Fibroblast of upper back skin (primary cell): Measurements from ENCODE around the gene DENND1B.

Source experiments
- DNase-seq: peaks from one replicate; pipeline ENCODE4 v3.0.0-alpha.2; 2013

The DENND1B gene

GRCh38 chr1:197680311-197680710, 95.0 kb downstream of the DENND1B start:
- no peak for DNase-seq

- no peak for DNase-seq
Observed at GRCh38 chr1:197677752-197678295, 97.5 kb downstream of the DENND1B start.

- no peak for DNase-seq
Observed at GRCh38 chr1:197677313-197677712, 98.0 kb downstream of the DENND1B start.

GRCh38 chr1:197675583-197676208, 99.6 kb downstream of the DENND1B start:
- peak; percentile 26 for DNase-seq

GRCh38 chr1:197674286-197674685, 101.0 kb downstream of the DENND1B start:
- DNase-seq: peak; percentile 48

- DNase-seq: no peak
Observed at GRCh38 chr1:197673292-197673691, 102.0 kb downstream of the DENND1B start.

- no peak for DNase-seq
Observed at GRCh38 chr1:197672347-197672746, 102.9 kb downstream of the DENND1B start.

- no peak for DNase-seq
Observed at GRCh38 chr1:197671920-197672319, 103.4 kb downstream of the DENND1B start.

- peak; percentile 16 for DNase-seq
Observed at GRCh38 chr1:197671140-197671539, 104.1 kb downstream of the DENND1B start.

- DNase-seq: no peak
Observed at GRCh38 chr1:197666769-197667285, 108.5 kb downstream of the DENND1B start.

- no peak for DNase-seq
Observed at GRCh38 chr1:197664391-197664790, 110.9 kb downstream of the DENND1B start.

- DNase-seq: no peak
Observed at GRCh38 chr1:197663162-197663953, 111.9 kb downstream of the DENND1B start.

GRCh38 chr1:197660389-197660788, 114.9 kb downstream of the DENND1B start:
- peak; percentile 23 for DNase-seq

GRCh38 chr1:197659171-197659570, 116.1 kb downstream of the DENND1B start:
- no peak for DNase-seq

GRCh38 chr1:197649188-197649587, 126.1 kb downstream of the DENND1B start:
- no peak for DNase-seq

GRCh38 chr1:197638316-197638715, 137.0 kb downstream of the DENND1B start:
- no peak for DNase-seq

GRCh38 chr1:197637406-197637805, 137.9 kb downstream of the DENND1B start:
- DNase-seq: no peak

- DNase-seq: no peak
Observed at GRCh38 chr1:197633447-197634078, 141.7 kb downstream of the DENND1B start.

- DNase-seq: no peak
Observed at GRCh38 chr1:197632651-197633050, 142.6 kb downstream of the DENND1B start.

- no peak for DNase-seq
Observed at GRCh38 chr1:197632005-197632404, 143.3 kb downstream of the DENND1B start.

GRCh38 chr1:197622371-197622770, 152.9 kb downstream of the DENND1B start:
- DNase-seq: no peak

GRCh38 chr1:197621761-197622160, 153.5 kb downstream of the DENND1B start:
- no peak for DNase-seq

GRCh38 chr1:197620714-197621163, 154.5 kb downstream of the DENND1B start:
- DNase-seq: no peak
